ENCODE data around the gene SLX4IP. TPM values are rescaled to one million over a fixed set of nuclear protein-coding genes. Genes with fewer than 3 reads are reported as not detected.

SLX4IP gene
- total and polyA plus RNA-seq, 2 of the 13 experiments (the other 11 are each of a cell fraction or from before 2014, with no cell fraction given): 3.6 to 7.3 TPM

DNA sequence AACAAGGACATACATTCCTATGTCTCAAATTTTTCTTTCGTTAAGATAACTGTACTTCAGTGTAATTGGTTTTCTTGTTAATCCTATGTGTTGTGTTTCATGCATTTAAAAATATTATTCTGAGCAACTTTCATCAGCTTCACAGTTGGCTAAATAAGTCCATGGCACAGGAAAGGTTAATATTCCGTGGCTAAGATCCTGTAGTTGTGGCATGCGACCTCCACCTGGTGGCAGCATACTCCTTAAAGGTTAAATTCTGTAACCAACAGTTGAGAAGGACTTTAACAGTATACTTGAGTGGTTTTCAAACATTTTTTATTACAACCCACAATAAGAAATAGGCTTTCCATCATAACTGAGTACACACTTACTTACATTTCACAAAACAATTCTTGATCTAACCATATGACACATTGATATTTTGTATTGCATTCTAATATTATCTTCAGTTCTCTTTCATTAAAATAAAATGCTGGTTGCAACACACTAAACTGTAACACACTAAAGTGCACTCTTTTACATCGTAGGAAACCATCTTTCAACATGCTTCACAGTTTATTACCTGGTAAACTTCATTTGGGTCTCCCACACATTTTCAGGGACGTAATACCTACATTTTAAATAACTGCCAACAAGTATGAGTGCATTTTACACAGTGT is 118.3 kb downstream of the SLX4IP start (continued):
- TF ChIP-seq, protein P1, sequence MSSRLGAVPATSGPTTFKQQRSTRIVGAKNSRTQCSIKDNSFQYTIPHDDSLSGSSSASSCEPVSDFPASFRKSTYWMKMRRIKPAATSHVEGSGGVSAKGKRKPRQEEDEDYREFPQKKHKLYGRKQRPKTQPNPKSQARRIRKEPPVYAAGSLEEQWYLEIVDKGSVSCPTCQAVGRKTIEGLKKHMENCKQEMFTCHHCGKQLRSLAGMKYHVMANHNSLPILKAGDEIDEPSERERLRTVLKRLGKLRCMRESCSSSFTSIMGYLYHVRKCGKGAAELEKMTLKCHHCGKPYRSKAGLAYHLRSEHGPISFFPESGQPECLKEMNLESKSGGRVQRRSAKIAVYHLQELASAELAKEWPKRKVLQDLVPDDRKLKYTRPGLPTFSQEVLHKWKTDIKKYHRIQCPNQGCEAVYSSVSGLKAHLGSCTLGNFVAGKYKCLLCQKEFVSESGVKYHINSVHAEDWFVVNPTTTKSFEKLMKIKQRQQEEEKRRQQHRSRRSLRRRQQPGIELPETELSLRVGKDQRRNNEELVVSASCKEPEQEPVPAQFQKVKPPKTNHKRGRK (CRISPR knock-in tag; IDR thresholded peaks at IDR 0.05): no peak
- no peak for TF ChIP-seq ZBTB7A (CRISPR knock-in tag; IDR thresholded peaks at IDR 0.05)
- no peak for TF ChIP-seq RORA (CRISPR knock-in tag; IDR thresholded peaks at IDR 0.05)
- no peak for TF ChIP-seq ZSCAN20 (CRISPR knock-in tag; IDR thresholded peaks at IDR 0.05; ENCODE audit: borderline replicate concordance)
- TF ChIP-seq TRAFD1 (CRISPR knock-in tag; IDR thresholded peaks at IDR 0.05; ENCODE audit: borderline replicate concordance): no peak
- TF ChIP-seq E2F1 (CRISPR knock-in tag; IDR thresholded peaks at IDR 0.05): no peak
- TF ChIP-seq STAG1 (CRISPR knock-in tag; IDR thresholded peaks at IDR 0.05): peak; percentile 99
- no peak for TF ChIP-seq ZNF451 (CRISPR knock-in tag; IDR thresholded peaks at IDR 0.05)
- TF ChIP-seq, protein P2, sequence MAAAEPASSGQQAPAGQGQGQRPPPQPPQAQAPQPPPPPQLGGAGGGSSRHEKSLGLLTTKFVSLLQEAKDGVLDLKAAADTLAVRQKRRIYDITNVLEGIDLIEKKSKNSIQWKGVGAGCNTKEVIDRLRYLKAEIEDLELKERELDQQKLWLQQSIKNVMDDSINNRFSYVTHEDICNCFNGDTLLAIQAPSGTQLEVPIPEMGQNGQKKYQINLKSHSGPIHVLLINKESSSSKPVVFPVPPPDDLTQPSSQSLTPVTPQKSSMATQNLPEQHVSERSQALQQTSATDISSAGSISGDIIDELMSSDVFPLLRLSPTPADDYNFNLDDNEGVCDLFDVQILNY (CRISPR knock-in tag; conservative IDR thresholded peaks at IDR 0.05): no peak
- TF ChIP-seq BORCS8-MEF2B (CRISPR knock-in tag; IDR thresholded peaks at IDR 0.05): no peak
- TF ChIP-seq KDM5B (CRISPR knock-in tag; IDR thresholded peaks at IDR 0.05; ENCODE audit: borderline replicate concordance): no peak
- no peak for TF ChIP-seq ZNF83 (CRISPR knock-in tag; IDR thresholded peaks at IDR 0.05; ENCODE audit: borderline replicate concordance)
- no peak for TF ChIP-seq STAT5B (CRISPR knock-in tag; IDR thresholded peaks at IDR 0.05)
- TF ChIP-seq ZNF614 (CRISPR knock-in tag; IDR thresholded peaks at IDR 0.05; ENCODE audit: borderline replicate concordance): no peak
- 0 out of 2 replicates have a peak, but pooled peaks have one; percentile 55 for TF ChIP-seq IKZF5 (CRISPR knock-in tag; IDR thresholded peaks at IDR 0.05)
- TF ChIP-seq ZNF598 (CRISPR knock-in tag; IDR thresholded peaks at IDR 0.05; ENCODE audit: borderline replicate concordance): no peak
- no peak for TF ChIP-seq ZNF281 (CRISPR knock-in tag; IDR thresholded peaks at IDR 0.05; ENCODE audit: borderline replicate concordance)
- no peak for TF ChIP-seq PAF1 (CRISPR knock-in tag; IDR thresholded peaks at IDR 0.05)
- no peak for TF ChIP-seq ZNF883 (CRISPR knock-in tag; IDR thresholded peaks at IDR 0.05; ENCODE audit: not compliant biosample characterization)
- TF ChIP-seq ZKSCAN8 (CRISPR knock-in tag; IDR thresholded peaks at IDR 0.05; ENCODE audit: borderline replicate concordance): peak; percentile 27; the same call in 1 of the 2 replicates
